ENCODE measurements around the gene MYOZ3.
A peak's percentile ranks its signal among the peaks of the same experiment; 100 is the strongest.

- no peak for TF ChIP-seq CTCF (IDR thresholded peaks at IDR 0.05)
- peak; percentile 54 to 64 (median 58) for TF ChIP-seq POLR2AphosphoS5 (IDR thresholded peaks at IDR 0.05)
- TF ChIP-seq POLR2A (IDR thresholded peaks at IDR 0.05), result no peak
Measured at GRCh38 chr5:150615141-150615699, 45.8 kb upstream of the MYOZ3 start.

Measured in breast epithelium (tissue), 3 donors.